Measurements from ENCODE around the gene ACYP2.

Gene ACYP2

DNA sequence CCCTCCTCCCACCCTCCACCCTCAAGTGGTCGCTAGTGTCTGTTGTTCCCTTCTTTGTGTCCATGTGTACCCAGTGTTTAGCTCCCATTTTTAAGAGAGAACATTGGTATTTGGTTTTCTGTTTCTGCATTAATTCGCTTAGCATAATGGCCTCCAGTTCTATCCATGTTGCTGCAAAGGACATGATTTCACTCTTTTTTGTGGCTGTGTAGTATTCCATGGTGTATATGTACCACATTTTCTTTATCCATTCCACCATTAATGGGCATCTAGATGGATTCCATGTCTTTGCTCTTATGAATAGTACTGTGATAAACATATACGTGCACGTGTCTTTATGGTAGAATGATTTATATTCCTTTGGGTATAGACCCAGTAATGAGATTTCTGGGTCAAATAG is 97.7 kb downstream of the ACYP2 start:
- ATAC-seq (ENCODE audit: insufficient read depth, low read depth) = no peak

GRCh38 chr2:54224997-54225396 is 109.6 kb downstream of the ACYP2 start:
- Histone ChIP-seq H3K79me2 (ENCODE audit: insufficient read depth, low read length) (no peaks in the 10 kb centered on the region), H3K27me3 (ENCODE audit: insufficient read depth, low read length, poor library complexity) (no peaks in the 10 kb centered on the region), H2AFZ (ENCODE audit: low read depth, low read length) (no peak overlapping the region), H3K27ac (ENCODE audit: low read length) (no peak overlapping the region), H4K20me1 (ENCODE audit: insufficient read depth, low read length) (no peaks in the 10 kb centered on the region), H3K4me1 (ENCODE audit: insufficient read depth, low read length) (no peaks in the 10 kb centered on the region), H3K4me2 (ENCODE audit: insufficient read depth, low read length) (no peak overlapping the region), H3K36me3 (ENCODE audit: insufficient read depth, low read length) (no peaks in the 10 kb centered on the region), H3K4me3 (ENCODE audit: low read depth in 1 of 2, low read length in 2 of 2) (no peak overlapping the region), H3K9me3 (ENCODE audit: insufficient read depth, low read length, severe bottlenecking) (no peaks in the 10 kb centered on the region), H3K9ac (ENCODE audit: low read depth, low read length) (no peak overlapping the region)
- DNase-seq (no peak), ATAC-seq (ENCODE audit: insufficient read depth, low read depth) (no peak)
- TF ChIP-seq CTCF (IDR thresholded peaks at IDR 0.05; ENCODE audit: borderline replicate concordance, extremely low read depth, low read length, poor library complexity, severe bottlenecking) (no peak), EZH2 (IDR thresholded peaks at IDR 0.05; ENCODE audit: borderline replicate concordance, low read depth, low read length, severe bottlenecking) (no peak)

More for the DNA sequence above, 97.7 kb downstream of the ACYP2 start:
- Histone ChIP-seq H3K36me3 (ENCODE audit: insufficient read depth, low read length) (no peaks in the 10 kb centered on the region), H3K4me1 (ENCODE audit: insufficient read depth, low read length) (no peaks in the 10 kb centered on the region), H2AFZ (ENCODE audit: low read depth, low read length) (no peak overlapping the region), H3K4me3 (ENCODE audit: low read depth in 1 of 2, low read length in 2 of 2) (no peak overlapping the region), H3K4me2 (ENCODE audit: insufficient read depth, low read length) (no peak overlapping the region), H3K9ac (ENCODE audit: low read depth, low read length) (no peak overlapping the region), H4K20me1 (ENCODE audit: insufficient read depth, low read length) (no peaks in the 10 kb centered on the region), H3K27ac (ENCODE audit: low read length) (no peak overlapping the region), H3K79me2 (ENCODE audit: insufficient read depth, low read length) (no peaks in the 10 kb centered on the region), H3K9me3 (ENCODE audit: insufficient read depth, low read length, severe bottlenecking) (no peaks in the 10 kb centered on the region), H3K27me3 (ENCODE audit: insufficient read depth, low read length, poor library complexity) (no peaks in the 10 kb centered on the region)
- TF ChIP-seq CTCF (IDR thresholded peaks at IDR 0.05; ENCODE audit: borderline replicate concordance, extremely low read depth, low read length, poor library complexity, severe bottlenecking) = no peak
- TF ChIP-seq EZH2 (IDR thresholded peaks at IDR 0.05; ENCODE audit: borderline replicate concordance, low read depth, low read length, severe bottlenecking) = no peak
- DNase-seq = no peak

DNA sequence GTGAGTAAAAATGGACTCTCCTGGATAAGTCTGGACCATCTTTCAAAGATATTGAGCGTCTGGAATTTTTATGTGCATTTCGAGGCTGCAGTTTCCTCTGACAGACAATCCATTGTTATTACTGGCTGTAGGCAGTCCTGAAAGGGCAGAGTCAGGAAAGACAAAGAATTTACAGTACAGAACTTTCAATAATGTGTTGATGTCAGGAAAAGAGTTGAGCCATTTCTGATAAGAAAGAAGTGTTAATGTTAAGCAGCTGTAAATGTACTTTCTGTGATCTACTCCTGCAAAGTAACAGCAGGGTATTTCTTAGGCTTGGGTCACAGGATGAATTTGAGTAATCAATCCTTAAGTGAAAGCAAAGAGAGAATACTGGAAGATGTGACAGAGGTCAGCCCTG is 110.8 kb downstream of the ACYP2 start:
- TF ChIP-seq CTCF (IDR thresholded peaks at IDR 0.05; ENCODE audit: borderline replicate concordance, extremely low read depth, low read length, poor library complexity, severe bottlenecking) (no peak), EZH2 (IDR thresholded peaks at IDR 0.05; ENCODE audit: borderline replicate concordance, low read depth, low read length, severe bottlenecking) (no peak)
- Histone ChIP-seq H3K4me1 (ENCODE audit: insufficient read depth, low read length) (no peaks in the 10 kb centered on the region), H3K9me3 (ENCODE audit: insufficient read depth, low read length, severe bottlenecking) (no peaks in the 10 kb centered on the region), H3K27ac (ENCODE audit: low read length) (no peak overlapping the region), H3K79me2 (ENCODE audit: insufficient read depth, low read length) (no peaks in the 10 kb centered on the region), H3K36me3 (ENCODE audit: insufficient read depth, low read length) (no peaks in the 10 kb centered on the region), H4K20me1 (ENCODE audit: insufficient read depth, low read length) (no peaks in the 10 kb centered on the region), H3K9ac (ENCODE audit: low read depth, low read length) (no peak overlapping the region), H3K4me3 (ENCODE audit: low read depth in 1 of 2, low read length in 2 of 2) (no peak overlapping the region), H3K4me2 (ENCODE audit: insufficient read depth, low read length) (no peak overlapping the region), H2AFZ (ENCODE audit: low read depth, low read length) (no peak overlapping the region), H3K27me3 (ENCODE audit: insufficient read depth, low read length, poor library complexity) (no peaks in the 10 kb centered on the region)
- ATAC-seq (ENCODE audit: insufficient read depth, low read depth) = no peak
- no peak for DNase-seq

GRCh38 chr2:54227798-54228197 is 112.4 kb downstream of the ACYP2 start:
- Histone ChIP-seq H3K4me3 (ENCODE audit: low read depth in 1 of 2, low read length in 2 of 2) (no peak overlapping the region), H3K27me3 (ENCODE audit: insufficient read depth, low read length, poor library complexity) (no peaks in the 10 kb centered on the region), H3K4me1 (ENCODE audit: insufficient read depth, low read length) (no peaks in the 10 kb centered on the region), H3K9me3 (ENCODE audit: insufficient read depth, low read length, severe bottlenecking) (peaks cover 2% of the 10 kb centered on the region), H3K27ac (ENCODE audit: low read length) (no peak overlapping the region), H3K36me3 (ENCODE audit: insufficient read depth, low read length) (no peaks in the 10 kb centered on the region), H3K9ac (ENCODE audit: low read depth, low read length) (no peak overlapping the region), H3K79me2 (ENCODE audit: insufficient read depth, low read length) (no peaks in the 10 kb centered on the region), H2AFZ (ENCODE audit: low read depth, low read length) (no peak overlapping the region), H4K20me1 (ENCODE audit: insufficient read depth, low read length) (no peaks in the 10 kb centered on the region), H3K4me2 (ENCODE audit: insufficient read depth, low read length) (no peak overlapping the region)
- DNase-seq (no peak), ATAC-seq (ENCODE audit: insufficient read depth, low read depth) (no peak)
- TF ChIP-seq EZH2 (IDR thresholded peaks at IDR 0.05; ENCODE audit: borderline replicate concordance, low read depth, low read length, severe bottlenecking) (no peak), CTCF (IDR thresholded peaks at IDR 0.05; ENCODE audit: borderline replicate concordance, extremely low read depth, low read length, poor library complexity, severe bottlenecking) (no peak)

Data from DND-41 (cell line).